ENCODE measurements around the gene STARD5. TPM values are rescaled to one million over a fixed set of nuclear protein-coding genes. Genes with fewer than 3 reads are reported as not detected.

Gene STARD5
- total RNA-seq, 3 donors from 2014 or later (not counting 1 experiment from before 2014, with no cell fraction given), result 4.7 to 6.6 (median 6.3) TPM

- H3K27me3 Mint-ChIP-seq (ENCODE audit: low read depth in 2 of 2), result no peaks in the 10 kb centered on the region
- no peak for TF ChIP-seq CTCF (IDR thresholded peaks at IDR 0.05)
- 34% methylated on average over 4 of the region's 4 CpGs for WGBS (ENCODE audit: insufficient coverage)
- Histone ChIP-seq H3K36me3 (ENCODE audit: control insufficient read depth, insufficient read depth, low read length) (peaks cover 72% of the 10 kb centered on the region), H3K4me3 (ENCODE audit: low read length) (peak overlapping the region; percentile 72), H3K27me3 (ENCODE audit: control insufficient read depth, insufficient read depth, low read length) (no peaks in the 10 kb centered on the region), H3K9me3 (ENCODE audit: control insufficient read depth, insufficient read depth, low read length) (no peaks in the 10 kb centered on the region), H3K4me1 (ENCODE audit: control insufficient read depth, insufficient read depth, low read length) (peaks cover 84% of the 10 kb centered on the region), H3K27ac (ENCODE audit: low read length) (peak overlapping the region; percentile 81)
- intact Hi-C loops (cut with micrococcal nuclease), result loop anchor here (2.0 kb wide), 1 partner anchor 23 kb away; the partner anchor contains the start of gene STARD5
- ATAC-seq, result no peak
- no peaks in the 10 kb centered on the region for H3K9me3 Mint-ChIP-seq
- peak overlapping the region; percentile 99 for H3K4me3 Mint-ChIP-seq
- H3K4me1 Mint-ChIP-seq, result peaks cover 97 to 98% of the 10 kb centered on the region in 2 donors
- H3K27ac Mint-ChIP-seq, result peak overlapping the region; percentile 97 to 98
- H3K36me3 Mint-ChIP-seq, result peaks cover 43% of the 10 kb centered on the region
- no peak for DNase-seq
Measured at GRCh38 chr15:81301385-81301784, 22.6 kb downstream of the STARD5 start.

GRCh38 chr15:81299630-81300273, 24.2 kb downstream of the STARD5 start:
- Mint-ChIP-seq H3K4me3 (peak overlapping the region; percentile 99), H3K36me3 (peaks cover 43% of the 10 kb centered on the region), H3K4me1 (peaks cover 100% of the 10 kb centered on the region in 2 donors), H3K27ac (peak overlapping the region; percentile 97 to 98), H3K27me3 (ENCODE audit: low read depth in 2 of 2) (no peaks in the 10 kb centered on the region), H3K9me3 (no peaks in the 10 kb centered on the region)
- Histone ChIP-seq H3K27ac (ENCODE audit: low read length) (peak overlapping the region; percentile 81), H3K4me3 (ENCODE audit: low read length) (peak overlapping the region; percentile 72), H3K4me1 (ENCODE audit: control insufficient read depth, insufficient read depth, low read length) (peaks cover 88% of the 10 kb centered on the region), H3K27me3 (ENCODE audit: control insufficient read depth, insufficient read depth, low read length) (no peaks in the 10 kb centered on the region), H3K36me3 (ENCODE audit: control insufficient read depth, insufficient read depth, low read length) (peaks cover 56% of the 10 kb centered on the region), H3K9me3 (ENCODE audit: control insufficient read depth, insufficient read depth, low read length) (no peaks in the 10 kb centered on the region)
- intact Hi-C loops (cut with micrococcal nuclease), result loop anchor here (2.0 kb wide), 1 partner anchor 25 kb away; the partner anchor contains the start of gene STARD5
- no peak for TF ChIP-seq CTCF (IDR thresholded peaks at IDR 0.05)
- 11% methylated on average over 14 of the region's 14 CpGs for WGBS (ENCODE audit: insufficient coverage)
- no peak for ATAC-seq
- DNase-seq, result peak in 1 of 2 donors; percentile 11

GRCh38 chr15:81299156-81299555, 24.8 kb downstream of the STARD5 start:
- Mint-ChIP-seq H3K27me3 (ENCODE audit: low read depth in 2 of 2) (no peaks in the 10 kb centered on the region), H3K27ac (peak overlapping the region; percentile 97 to 98), H3K36me3 (peaks cover 37% of the 10 kb centered on the region), H3K4me3 (peak overlapping the region; percentile 99), H3K4me1 (peaks cover 100% of the 10 kb centered on the region in 2 donors), H3K9me3 (no peaks in the 10 kb centered on the region)
- intact Hi-C loops (cut with micrococcal nuclease), result no loop called here
- WGBS (ENCODE audit: insufficient coverage), result 20% methylated on average over 3 of the region's 3 CpGs
- H3K36me3 ChIP-seq (ENCODE audit: control insufficient read depth, insufficient read depth, low read length), result peaks cover 50% of the 10 kb centered on the region
- DNase-seq (no peak), ATAC-seq (no peak)
- no peak for TF ChIP-seq CTCF (IDR thresholded peaks at IDR 0.05)
- H3K27ac ChIP-seq (ENCODE audit: low read length), result peak overlapping the region; percentile 81
- peak overlapping the region; percentile 72 for H3K4me3 ChIP-seq (ENCODE audit: low read length)
- peaks cover 89% of the 10 kb centered on the region for H3K4me1 ChIP-seq (ENCODE audit: control insufficient read depth, insufficient read depth, low read length)
- no peaks in the 10 kb centered on the region for H3K27me3 ChIP-seq (ENCODE audit: control insufficient read depth, insufficient read depth, low read length)
- no peaks in the 10 kb centered on the region for H3K9me3 ChIP-seq (ENCODE audit: control insufficient read depth, insufficient read depth, low read length)

Measured in natural killer cell (primary cell).